KBM-7 (cell line): ENCODE results near the gene TBC1D14.

Experiments
- DNase-seq: peaks from one replicate; pipeline ENCODE4 v3.0.0-alpha.2; 2015
- in situ Hi-C: fragments of 300-500 bp; cut with MboI; formaldehyde crosslinking; loops from 2 replicates; pipeline ENCODE4 v1.14.3; 2020; ENCODE audit warnings: low sequenced_read_pairs, low pct_unique_long_range_greater_than_20kb, mixed read lengths

TBC1D14 gene

GRCh38 chr4:7021930-7022664, 112.5 kb downstream of the TBC1D14 start:
- DNase-seq: no peak
- in situ Hi-C loops: no loop called here

GRCh38 chr4:7023486-7023885, 113.9 kb downstream of the TBC1D14 start:
- in situ Hi-C loops: no loop called here
- no peak for DNase-seq

GRCh38 chr4:7023901-7024300, 114.3 kb downstream of the TBC1D14 start:
- in situ Hi-C loops: no loop called here

GRCh38 chr4:7024336-7024890, 114.8 kb downstream of the TBC1D14 start:
- DNase-seq: no peak
- in situ Hi-C loops: no loop called here

More at GRCh38 chr4:7023901-7024300, 114.3 kb downstream of the TBC1D14 start:
- DNase-seq: no peak

GRCh38 chr4:7025040-7025602, 115.5 kb downstream of the TBC1D14 start:
- DNase-seq: no peak
- in situ Hi-C loops: no loop called here

GRCh38 chr4:7026107-7026506, 116.5 kb downstream of the TBC1D14 start:
- in situ Hi-C loops: no loop called here
- DNase-seq: no peak

- in situ Hi-C loops: no loop called here
- DNase-seq: no peak
These were observed 117.7 kb downstream of the TBC1D14 start for GRCh38 chr4:7027284-7027683.

- DNase-seq: no peak
- in situ Hi-C loops: no loop called here
These were observed 118.3 kb downstream of the TBC1D14 start for GRCh38 chr4:7027913-7028312.

- in situ Hi-C loops: no loop called here
These were observed 119.6 kb downstream of the TBC1D14 start for GRCh38 chr4:7029212-7029611.

GRCh38 chr4:7029921-7030320, 120.3 kb downstream of the TBC1D14 start:
- in situ Hi-C loops: no loop called here
- DNase-seq: no peak

More at GRCh38 chr4:7029212-7029611, 119.6 kb downstream of the TBC1D14 start:
- no peak for DNase-seq

- DNase-seq: no peak
- in situ Hi-C loops: no loop called here
These were observed 121.2 kb downstream of the TBC1D14 start for GRCh38 chr4:7030856-7031255.

- in situ Hi-C loops: no loop called here
- no peak for DNase-seq
These were observed 122.2 kb downstream of the TBC1D14 start for GRCh38 chr4:7031558-7032449.

GRCh38 chr4:7032596-7032995, 123.0 kb downstream of the TBC1D14 start:
- no peak for DNase-seq
- in situ Hi-C loops: no loop called here

GRCh38 chr4:7034262-7035081, 124.8 kb downstream of the TBC1D14 start:
- in situ Hi-C loops: no loop called here
- no peak for DNase-seq

GRCh38 chr4:7037425-7037824, 127.8 kb downstream of the TBC1D14 start:
- in situ Hi-C loops: no loop called here

GRCh38 chr4:7040765-7041164, 131.1 kb downstream of the TBC1D14 start:
- no peak for DNase-seq
- in situ Hi-C loops: no loop called here

More at GRCh38 chr4:7037425-7037824, 127.8 kb downstream of the TBC1D14 start:
- no peak for DNase-seq

GRCh38 chr4:7041246-7041645, 131.6 kb downstream of the TBC1D14 start:
- no peak for DNase-seq
- in situ Hi-C loops: no loop called here

GRCh38 chr4:7041801-7042502, 132.3 kb downstream of the TBC1D14 start:
- in situ Hi-C loops: no loop called here
- DNase-seq: no peak
